Measurements from ENCODE around the gene PHKA1.

GRCh38 chrX:72621625-72622485, 92.3 kb downstream of the PHKA1 start:
- TF ChIP-seq POLR2A (IDR thresholded peaks at IDR 0.05) (no peak), POLR2AphosphoS5 (IDR thresholded peaks at IDR 0.05) (no peak)

All from breast epithelium (tissue), 3 donors.